GM12872 (cell line): ENCODE results near the gene DNHD1.

ENCODE experiments used
- TF ChIP-seq, protein P1 (sequence below): IDR thresholded peaks from 3 replicates; pipeline ENCODE4 v1.5.1; 2011; ENCODE audit warnings: low read depth, mild to moderate bottlenecking, low read length, moderate library complexity; ENCODE audit not compliant: insufficient read depth

The DNHD1 gene

DNA sequence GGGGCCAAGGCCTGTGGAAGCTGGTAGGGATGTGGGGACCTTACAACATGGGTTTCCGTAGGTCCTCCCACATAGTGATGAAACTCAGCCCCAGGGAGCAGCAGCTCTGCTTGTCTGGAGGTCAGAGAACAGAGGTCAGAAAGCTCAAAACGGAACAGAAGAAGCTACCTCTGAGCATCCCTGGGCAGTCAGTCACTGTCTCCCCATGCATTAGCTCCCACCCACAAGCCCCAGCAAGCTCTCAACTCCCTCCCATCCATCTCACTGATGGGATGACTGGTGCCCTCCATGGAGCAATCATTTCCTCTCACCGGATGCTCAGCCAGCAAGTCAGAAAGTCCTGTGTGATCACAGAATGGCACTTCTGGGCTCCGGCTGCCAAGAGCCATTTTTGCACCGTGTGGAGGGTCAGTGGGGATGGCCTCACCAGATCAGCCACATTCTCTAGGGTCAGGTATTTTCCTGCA, 120.3 kb downstream of the DNHD1 start:
- TF ChIP-seq, protein P1, sequence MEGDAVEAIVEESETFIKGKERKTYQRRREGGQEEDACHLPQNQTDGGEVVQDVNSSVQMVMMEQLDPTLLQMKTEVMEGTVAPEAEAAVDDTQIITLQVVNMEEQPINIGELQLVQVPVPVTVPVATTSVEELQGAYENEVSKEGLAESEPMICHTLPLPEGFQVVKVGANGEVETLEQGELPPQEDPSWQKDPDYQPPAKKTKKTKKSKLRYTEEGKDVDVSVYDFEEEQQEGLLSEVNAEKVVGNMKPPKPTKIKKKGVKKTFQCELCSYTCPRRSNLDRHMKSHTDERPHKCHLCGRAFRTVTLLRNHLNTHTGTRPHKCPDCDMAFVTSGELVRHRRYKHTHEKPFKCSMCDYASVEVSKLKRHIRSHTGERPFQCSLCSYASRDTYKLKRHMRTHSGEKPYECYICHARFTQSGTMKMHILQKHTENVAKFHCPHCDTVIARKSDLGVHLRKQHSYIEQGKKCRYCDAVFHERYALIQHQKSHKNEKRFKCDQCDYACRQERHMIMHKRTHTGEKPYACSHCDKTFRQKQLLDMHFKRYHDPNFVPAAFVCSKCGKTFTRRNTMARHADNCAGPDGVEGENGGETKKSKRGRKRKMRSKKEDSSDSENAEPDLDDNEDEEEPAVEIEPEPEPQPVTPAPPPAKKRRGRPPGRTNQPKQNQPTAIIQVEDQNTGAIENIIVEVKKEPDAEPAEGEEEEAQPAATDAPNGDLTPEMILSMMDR, result no peak

DNA sequence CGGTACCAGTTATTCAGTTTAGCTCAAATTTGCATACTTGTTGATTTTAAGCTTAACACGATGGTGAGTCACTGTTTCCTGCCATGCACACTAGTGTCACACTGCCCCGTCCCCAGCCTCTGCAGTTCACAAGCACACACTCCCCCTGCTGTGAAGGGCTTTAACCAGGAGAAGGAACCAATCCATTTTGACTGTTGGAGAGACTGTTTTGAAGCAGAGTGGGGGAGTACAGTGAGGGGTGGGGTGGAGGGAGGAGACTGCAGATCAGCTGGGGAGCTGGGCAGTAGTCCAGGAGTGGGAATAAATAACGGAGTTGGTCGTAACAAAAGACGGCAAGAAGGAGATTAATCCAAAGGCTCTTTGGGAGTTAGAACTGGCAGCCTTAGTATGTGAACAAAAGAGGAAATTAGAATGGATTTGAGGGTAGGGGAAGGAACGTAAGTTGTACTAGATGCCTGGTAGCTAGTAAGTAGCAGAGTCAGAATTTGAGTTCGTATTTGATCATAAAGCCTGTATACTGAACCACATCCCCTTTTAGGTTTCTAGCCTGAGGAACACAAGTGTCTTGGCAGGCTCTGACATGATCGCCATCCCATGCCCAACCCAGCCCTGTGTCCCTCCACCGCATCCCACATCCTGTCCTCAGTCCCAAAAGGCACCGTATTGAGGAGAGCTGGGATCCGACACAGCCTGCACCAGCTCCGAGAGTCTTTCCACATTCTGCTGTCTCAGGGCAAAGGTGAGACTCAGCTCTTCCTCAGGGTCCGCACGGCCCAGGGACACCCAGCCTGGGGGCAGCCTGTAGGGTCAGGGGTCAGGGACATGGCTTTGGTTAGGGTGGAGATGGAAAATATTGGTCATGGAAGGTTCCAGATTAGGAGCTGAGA, 121.3 kb downstream of the DNHD1 start:
- TF ChIP-seq, protein P1, result 0 out of 3 replicates have a peak, but pooled peaks have one; percentile 5

- TF ChIP-seq, protein P1, result no peak
These were observed 122.1 kb downstream of the DNHD1 start, which contains the start of gene TPP1 for GRCh38 chr11:6619004-6619745. Gene TPP1, minus strand, starts transcription at chr11:6619422. Its CDS starts 22 bp downstream, at chr11:6619400.

DNA sequence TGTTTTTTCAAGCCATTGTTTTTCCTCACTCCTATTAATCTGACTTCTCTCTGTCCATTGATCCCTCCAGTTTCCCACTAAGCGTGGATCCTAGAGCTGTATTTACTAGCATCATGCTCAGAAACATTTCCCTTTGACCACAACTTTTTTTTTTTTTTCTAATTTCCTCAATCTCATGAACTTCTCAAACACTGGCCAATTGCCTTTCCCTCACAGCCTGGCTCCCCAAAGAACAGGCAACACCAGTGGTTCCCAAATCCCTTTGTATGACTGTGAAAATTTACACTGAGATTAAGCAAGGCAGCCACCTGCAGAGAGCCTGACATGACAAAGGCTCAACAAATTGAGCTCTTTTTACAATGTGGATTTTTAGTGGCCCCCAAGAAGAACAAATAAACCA, 123.6 kb downstream of the DNHD1 start:
- TF ChIP-seq, protein P1, result no peak
